ENCODE data around the gene ETF1. TPM values are rescaled to one million over a fixed set of nuclear protein-coding genes. Genes with fewer than 3 reads are reported as not detected.
"Not testable (repeated sequence)": the region's sequence is repeated elsewhere in the genome, so short reads cannot be mapped to it uniquely, and the experiment has no call there.

Gene ETF1
- total RNA-seq, 2 experiments from 2014 or later: 66.7 to 123 TPM

- Histone ChIP-seq H3K27ac (ENCODE audit: low read depth, low read length, poor library complexity, severe bottlenecking) (no peak overlapping the region), H3K9me2 (ENCODE audit: insufficient read depth, low read length) (no peaks in the 10 kb centered on the region), H3K9me3 (ENCODE audit: low read length) (no peaks in the 10 kb centered on the region), H3K36me3 (ENCODE audit: insufficient read depth, low read length) (no peaks in the 10 kb centered on the region), H4K20me1 (ENCODE audit: insufficient read depth, low read length) (no peaks in the 10 kb centered on the region), H3K4me3 (ENCODE audit: low read depth, low read length, poor library complexity, severe bottlenecking) (no peak overlapping the region), H3K4me1 (ENCODE audit: insufficient read depth, low read length, poor library complexity, severe bottlenecking) (no peaks in the 10 kb centered on the region), H2AFZ (ENCODE audit: low read length) (no peak overlapping the region), H3K79me2 (ENCODE audit: insufficient read depth, low read depth, low read length) (no peaks in the 10 kb centered on the region), H3K4me2 (ENCODE audit: low read length) (no peak overlapping the region)
- no peak for DNase-seq (ENCODE audit: low spot score)
- ChIA-PET POLR2A (no interaction called here), CTCF (ENCODE audit: unreplicated experiment) (no interaction called here)
- no TSS peak for BruUV-seq (replicated peaks)
- TF ChIP-seq CTCF (conservative IDR thresholded peaks at IDR 0.05; ENCODE audit: low read length): no peak
- no peak for TF ChIP-seq EZH2phosphoT487 (IDR thresholded peaks at IDR 0.05; ENCODE audit: borderline replicate concordance, low read depth, low read length)
- intact Hi-C loops (cut with micrococcal nuclease; ENCODE audit: unreplicated experiment): no loop called here
Measured at GRCh38 chr5:138482638-138483037, 60.4 kb downstream of the ETF1 start.

- Histone ChIP-seq H3K4me2 (ENCODE audit: low read length) (no peak overlapping the region), H3K9me3 (ENCODE audit: low read length) (no peaks in the 10 kb centered on the region), H3K4me3 (ENCODE audit: low read depth, low read length, poor library complexity, severe bottlenecking) (no peak overlapping the region), H3K4me1 (ENCODE audit: insufficient read depth, low read length, poor library complexity, severe bottlenecking) (no peaks in the 10 kb centered on the region), H2AFZ (ENCODE audit: low read length) (no peak overlapping the region), H3K79me2 (ENCODE audit: insufficient read depth, low read depth, low read length) (no peaks in the 10 kb centered on the region), H3K27ac (ENCODE audit: low read depth, low read length, poor library complexity, severe bottlenecking) (no peak overlapping the region), H4K20me1 (ENCODE audit: insufficient read depth, low read length) (no peaks in the 10 kb centered on the region), H3K36me3 (ENCODE audit: insufficient read depth, low read length) (no peaks in the 10 kb centered on the region), H3K9me2 (ENCODE audit: insufficient read depth, low read length) (no peaks in the 10 kb centered on the region)
- POLR2A ChIA-PET: no interaction called here
- CTCF ChIA-PET (ENCODE audit: unreplicated experiment): no interaction called here
- intact Hi-C loops (cut with micrococcal nuclease; ENCODE audit: unreplicated experiment): no loop called here
- no peak for DNase-seq (ENCODE audit: low spot score)
- BruUV-seq (replicated peaks): no TSS peak
- TF ChIP-seq CTCF (conservative IDR thresholded peaks at IDR 0.05; ENCODE audit: low read length) (no peak), EZH2phosphoT487 (IDR thresholded peaks at IDR 0.05; ENCODE audit: borderline replicate concordance, low read depth, low read length) (no peak)
Measured at GRCh38 chr5:138476918-138477317, 66.1 kb downstream of the ETF1 start.

DNA sequence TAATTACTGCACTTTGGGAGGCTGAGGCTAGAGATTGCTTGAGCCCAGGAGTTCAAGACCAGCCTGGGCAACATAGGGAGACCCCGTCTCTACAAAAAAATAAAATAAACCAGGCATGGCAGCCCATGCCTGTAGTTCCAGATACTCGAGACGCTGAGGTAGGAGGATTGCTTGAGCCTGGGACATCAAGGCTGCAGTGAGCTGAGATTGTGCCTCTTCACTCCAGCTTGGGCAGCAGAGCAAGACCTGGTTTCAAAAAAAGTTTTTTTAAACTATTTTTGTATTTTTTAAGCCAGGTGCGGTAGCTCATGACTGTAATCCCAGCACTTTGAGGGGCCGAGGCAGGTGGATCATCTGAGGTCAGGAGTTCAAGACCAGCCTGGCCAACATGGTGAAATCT, 69.9 kb downstream of the ETF1 start:
- POLR2A ChIA-PET; CTCF ChIA-PET (ENCODE audit: unreplicated experiment): not testable (repeated sequence)

More for the DNA sequence above, 69.9 kb downstream of the ETF1 start:
- H3K9me2 ChIP-seq (ENCODE audit: insufficient read depth, low read length); DNase-seq (ENCODE audit: low spot score); BruUV-seq (replicated peaks); intact Hi-C loops (cut with micrococcal nuclease; ENCODE audit: unreplicated experiment); H3K36me3 ChIP-seq (ENCODE audit: insufficient read depth, low read length); H2AFZ ChIP-seq (ENCODE audit: low read length); H3K27ac ChIP-seq (ENCODE audit: low read depth, low read length, poor library complexity, severe bottlenecking); H3K4me2 ChIP-seq (ENCODE audit: low read length); H3K9me3 ChIP-seq (ENCODE audit: low read length); H3K4me1 ChIP-seq (ENCODE audit: insufficient read depth, low read length, poor library complexity, severe bottlenecking); H3K4me3 ChIP-seq (ENCODE audit: low read depth, low read length, poor library complexity, severe bottlenecking); H3K79me2 ChIP-seq (ENCODE audit: insufficient read depth, low read depth, low read length); H4K20me1 ChIP-seq (ENCODE audit: insufficient read depth, low read length): not testable (repeated sequence)
